PC-3 (cell line): ENCODE data around the gene XPNPEP3. TPM values are rescaled to one million over a fixed set of nuclear protein-coding genes. Genes with fewer than 3 reads are reported as not detected.

Experiments used
- ATAC-seq: fragments of 200-7000 bp; cut with Tn5 transposase; 2 replicates; pipeline ENCODE4 v1.9.1; 2020; ENCODE audit warnings: mild to moderate bottlenecking, moderate library complexity
- BruUV-seq: library from RNA; stranded (reverse); fragments of 400-500 nt; replicated peaks from 2 replicates; lab custom pipeline; 2021; lab: Mats Ljungman, UMichigan
- CTCF ChIA-PET: fragments of 300-600 bp; sonication (Branson Sonifier 250); formaldehyde crosslinking; loops from one replicate; lab custom pipeline; 2022; ENCODE audit warnings: antibody characterized with exemption; lab: Charles Lee
- POLR2A ChIA-PET: fragments of 300-600 bp; sonication (Branson Sonifier 250); formaldehyde crosslinking; loops from one replicate; lab custom pipeline; 2022; ENCODE audit warnings: antibody characterized with exemption; ENCODE audit not compliant: unreplicated experiment; lab: Charles Lee
- DNase-seq: peaks from one replicate; pipeline ENCODE4 v3.0.0-alpha.2; 2015
- H2AFZ ChIP-seq: fragments of 300-600 bp; sonication (generic); 2 replicates; pipeline ENCODE4 v1.6.0; 2016; ENCODE audit warnings: antibody characterized with exemption, low read length
- H3F3A ChIP-seq: fragments of 300-600 bp; sonication (generic); one replicate; pipeline ENCODE4 v1.6.0; 2017; ENCODE audit warnings: antibody characterized with exemption, low read length, control low read depth, mild to moderate bottlenecking; ENCODE audit not compliant: unreplicated experiment
- H3K27ac ChIP-seq: fragments of 300-600 bp; sonication (generic); 2 replicates; pipeline ENCODE4 v1.5.1; 2016; ENCODE audit warnings: mild to moderate bottlenecking, low read length
- H3K27me3 ChIP-seq: fragments of 300-600 bp; sonication (generic); 2 replicates; pipeline ENCODE4 v1.6.1; 2016; ENCODE audit warnings: low read length, mixed read lengths
- H3K36me3 ChIP-seq: fragments of 300-600 bp; sonication (generic); 2 replicates; pipeline ENCODE4 v1.6.1; 2016; ENCODE audit warnings: low read depth, mixed run types, low read length, mixed read lengths
- H3K4me1 ChIP-seq: fragments of 300-600 bp; sonication (generic); 2 replicates; pipeline ENCODE4 v1.5.1; 2016; ENCODE audit warnings: low read length; ENCODE audit not compliant: insufficient read depth
- H3K4me2 ChIP-seq: fragments of 300-600 bp; sonication (generic); 2 replicates; pipeline ENCODE4 v1.6.0; 2016; ENCODE audit warnings: low read length
- H3K4me3 ChIP-seq: fragments of 300-600 bp; sonication (generic); 2 replicates; pipeline ENCODE4 v1.5.1; 2016; ENCODE audit warnings: mild to moderate bottlenecking, low read length, mixed read lengths
- H3K79me2 ChIP-seq: fragments of 300-600 bp; sonication (generic); 2 replicates; pipeline ENCODE4 v1.6.1; 2017; ENCODE audit warnings: low read length, mixed read lengths
- H3K9ac ChIP-seq: fragments of 300-600 bp; sonication (generic); 2 replicates; pipeline ENCODE4 v1.6.0; 2016; ENCODE audit warnings: mild to moderate bottlenecking, low read length
- H3K9me2 ChIP-seq: fragments of 300-600 bp; sonication (generic); replicated peaks from 2 replicates; pipeline ENCODE4 v1.6.1; 2016; ENCODE audit warnings: mixed run types, low read length, mixed read lengths
- H3K9me3 ChIP-seq: fragments of 300-600 bp; sonication (generic); 2 replicates; pipeline ENCODE4 v1.6.1; 2016; ENCODE audit warnings: low read length, mixed read lengths
- H4K20me1 ChIP-seq: fragments of 300-600 bp; sonication (generic); 2 replicates; pipeline ENCODE4 v1.6.1; 2016; ENCODE audit warnings: low read length, mixed read lengths
- CTCF ChIP-seq: fragments of 300-600 bp; sonication (generic); conservative IDR thresholded peaks from 2 replicates; pipeline ENCODE4 v1.5.1; 2017; ENCODE audit warnings: antibody characterized with exemption, low read depth, mild to moderate bottlenecking, low read length
- EZH2 ChIP-seq: fragments of 300-600 bp; sonication (generic); IDR thresholded peaks from one replicate; pipeline ENCODE4 v1.6.1; 2017; ENCODE audit warnings: antibody characterized with exemption, mild to moderate bottlenecking, low read length; ENCODE audit not compliant: unreplicated experiment
- EZH2phosphoT487 ChIP-seq: fragments of 300-600 bp; sonication (generic); IDR thresholded peaks from 2 replicates; pipeline ENCODE4 v1.6.1; 2018; ENCODE audit warnings: mild to moderate bottlenecking, antibody characterized with exemption, low read length, borderline replicate concordance
- intact Hi-C: fragments of 100-400 bp; cut with micrococcal nuclease; formaldehyde crosslinking; loops from 2 replicates; pipeline ENCODE4 v1.9.0; 2023
- total RNA-seq: library from RNA; depleted of rRNA; stranded (reverse); fragments of >200 nt; gene quantifications from 2 replicates; pipeline ENCODE4 v1.2.3, GENCODE V29; 2014

The XPNPEP3 gene
- total RNA-seq, 1 experiment from 2014 or later: 7.9 TPM

DNA sequence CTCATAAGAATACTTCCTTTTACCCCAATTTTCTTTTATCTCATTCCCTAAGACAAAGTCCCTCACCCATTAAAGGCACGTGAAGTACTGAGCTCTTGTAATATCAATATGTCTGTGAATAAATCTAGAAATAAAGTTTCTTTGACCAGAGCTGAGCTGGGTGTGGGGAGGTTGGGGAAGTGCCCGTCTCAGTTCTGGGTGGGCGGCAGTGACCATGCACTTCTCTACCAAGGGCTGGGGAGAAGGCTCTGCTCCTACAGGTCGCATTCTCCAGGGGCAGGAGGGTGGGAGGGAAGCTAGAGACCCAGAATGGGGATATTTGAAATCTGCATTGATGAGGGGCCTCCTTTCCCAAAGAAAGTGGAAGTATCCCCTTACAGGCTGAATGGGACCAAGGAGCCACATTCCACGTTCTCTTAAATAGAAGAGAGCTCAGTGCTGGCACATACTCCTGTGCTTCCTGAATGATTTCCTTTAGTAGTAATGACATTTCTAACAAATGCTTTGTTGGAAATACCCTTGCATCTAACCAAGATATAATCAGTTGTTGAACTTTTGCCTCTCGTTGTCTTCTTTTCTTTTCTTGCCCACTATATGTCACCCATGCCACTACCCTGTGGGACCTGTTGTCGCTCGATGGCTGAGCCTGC lies 110.3 kb downstream of the XPNPEP3 start:
- H3K9me2 ChIP-seq: no peaks in the 10 kb centered on the region
- no peak overlapping the region for H3K4me3 ChIP-seq
- intact Hi-C loops: no loop called here
- no peaks in the 10 kb centered on the region for H4K20me1 ChIP-seq
- no TSS peak for BruUV-seq
- H3K36me3 ChIP-seq: peaks cover 24% of the 10 kb centered on the region
- TF ChIP-seq CTCF (no peak), EZH2phosphoT487 (no peak), EZH2 (no peak)
- H3K9ac ChIP-seq: no peak overlapping the region
- no peaks in the 10 kb centered on the region for H3K4me1 ChIP-seq
- no peak overlapping the region for H2AFZ ChIP-seq
- no peaks in the 10 kb centered on the region for H3F3A ChIP-seq
- POLR2A ChIA-PET: no interaction called here
- H3K79me2 ChIP-seq: no peaks in the 10 kb centered on the region
- CTCF ChIA-PET: no interaction called here
- no peaks in the 10 kb centered on the region for H3K27me3 ChIP-seq
- DNase-seq: no peak
- no peaks in the 10 kb centered on the region for H3K9me3 ChIP-seq
- no peak for ATAC-seq
- no peak overlapping the region for H3K27ac ChIP-seq
- no peak overlapping the region for H3K4me2 ChIP-seq

DNA sequence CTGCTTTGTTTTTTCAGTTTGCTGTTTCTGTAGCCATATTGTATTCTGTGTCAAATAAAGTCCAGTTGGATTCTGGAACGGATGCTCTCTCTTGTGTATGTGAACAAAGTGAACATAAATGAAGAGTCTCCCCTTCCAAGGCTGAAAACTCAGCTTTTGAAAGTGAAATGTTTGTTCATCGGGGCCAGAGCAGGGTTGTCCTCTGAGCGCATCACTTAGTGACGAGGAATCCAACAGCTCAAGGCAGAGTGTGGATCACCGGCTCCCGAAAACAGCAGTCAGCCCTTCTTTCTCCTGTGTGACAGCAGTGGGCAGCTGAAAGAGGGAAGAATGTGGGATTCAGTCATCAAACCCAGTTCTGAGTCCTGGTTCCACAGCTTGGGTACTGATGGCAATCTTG lies 115.6 kb downstream of the XPNPEP3 start:
- Histone ChIP-seq H3K4me3 (no peak overlapping the region), H2AFZ (no peak overlapping the region)
- TF ChIP-seq CTCF: no peak
- no peak for TF ChIP-seq EZH2
- no peak for TF ChIP-seq EZH2phosphoT487

GRCh38 chr22:40973144-40973543 lies 116.2 kb downstream of the XPNPEP3 start:
- no peaks in the 10 kb centered on the region for H3F3A ChIP-seq
- TF ChIP-seq EZH2 (no peak), EZH2phosphoT487 (no peak), CTCF (no peak)
- no TSS peak for BruUV-seq
- H3K4me2 ChIP-seq: no peak overlapping the region
- no peak overlapping the region for H3K27ac ChIP-seq
- no peaks in the 10 kb centered on the region for H3K9me3 ChIP-seq
- ATAC-seq: no peak
- no peaks in the 10 kb centered on the region for H3K4me1 ChIP-seq
- no peaks in the 10 kb centered on the region for H4K20me1 ChIP-seq
- H3K4me3 ChIP-seq: no peak overlapping the region
- intact Hi-C loops: no loop called here
- H3K9ac ChIP-seq: no peak overlapping the region
- H2AFZ ChIP-seq: no peak overlapping the region
- no peaks in the 10 kb centered on the region for H3K9me2 ChIP-seq
- H3K79me2 ChIP-seq: no peaks in the 10 kb centered on the region
- no peak for DNase-seq
- ChIA-PET POLR2A (no interaction called here), CTCF (no interaction called here)
- peaks cover 12% of the 10 kb centered on the region; the same call in 1 of the 2 replicates for H3K36me3 ChIP-seq
- H3K27me3 ChIP-seq: no peaks in the 10 kb centered on the region

More for the DNA sequence above, 115.6 kb downstream of the XPNPEP3 start:
- DNase-seq (no peak), ATAC-seq (no peak)
- no peaks in the 10 kb centered on the region for H3K9me2 ChIP-seq
- peaks cover 13% of the 10 kb centered on the region; the same call in 1 of the 2 replicates for H3K36me3 ChIP-seq
- H3K9me3 ChIP-seq: no peaks in the 10 kb centered on the region
- H4K20me1 ChIP-seq: no peaks in the 10 kb centered on the region
- ChIA-PET POLR2A (no interaction called here), CTCF (no interaction called here)
- BruUV-seq: no TSS peak
- no peak overlapping the region for H3K4me2 ChIP-seq
- H3K27ac ChIP-seq: no peak overlapping the region
- H3K27me3 ChIP-seq: no peaks in the 10 kb centered on the region
- no peaks in the 10 kb centered on the region for H3F3A ChIP-seq
- intact Hi-C loops: no loop called here
- no peak overlapping the region for H3K9ac ChIP-seq
- no peaks in the 10 kb centered on the region for H3K79me2 ChIP-seq
- no peaks in the 10 kb centered on the region for H3K4me1 ChIP-seq
